IMR-90 (cell line): Measurements from ENCODE around the gene C3orf70.

Experiments
- BHLHE40 ChIP-seq: fragments of 150-350 bp; IDR thresholded peaks from 2 replicates; pipeline ENCODE4 v1.6.1; 2016; ENCODE audit warnings: mild to moderate bottlenecking, low read depth, low read length
- CTCF ChIP-seq: conservative IDR thresholded peaks from 2 replicates; pipeline ENCODE4 v1.5.1; 2012; ENCODE audit warnings: mild to moderate bottlenecking, low read depth, low read length, improper control_type of control experiment
- POLR2A ChIP-seq: IDR thresholded peaks from 2 replicates; pipeline ENCODE4 v1.6.1; 2012; ENCODE audit warnings: mild to moderate bottlenecking, low read depth, low read length
- RAD21 ChIP-seq: IDR thresholded peaks from 2 replicates; pipeline ENCODE4 v1.6.1; 2012; ENCODE audit warnings: low read length, improper control_type of control experiment
- RFX5 ChIP-seq: IDR thresholded peaks from 2 replicates; pipeline ENCODE4 v1.8.0; 2012; ENCODE audit warnings: low read depth, mild to moderate bottlenecking, low read length, moderate library complexity

GRCh38 chr3:185082149-185082548 is 70.7 kb downstream of the C3orf70 start:
- no peak for TF ChIP-seq BHLHE40
- TF ChIP-seq RAD21: no peak
- TF ChIP-seq POLR2A: no peak
- no peak for TF ChIP-seq RFX5
- TF ChIP-seq CTCF: no peak
